CD14-positive monocyte (primary cell): ENCODE data around the gene ZNF771. TPM values are rescaled to one million over a fixed set of nuclear protein-coding genes. Genes with fewer than 3 reads are reported as not detected.

Experiments used
- DNase-seq, 3 donors: peaks; one replicate each; pipeline ENCODE4 v3.0.0-alpha.2; 2011 to 2022
- H2AFZ ChIP-seq: 2 replicates; pipeline ENCODE4 v1.6.0; 2012; ENCODE audit warnings: mild to moderate bottlenecking, low read depth, low read length, inconsistent platforms; ENCODE audit not compliant: insufficient read depth, poor library complexity, severe bottlenecking
- H3K27ac ChIP-seq, 2 donors: 1 replicate in 1 of 2; 2 replicates in 1 of 2; pipeline ENCODE4 v1.5.1; 2012 to 2013; ENCODE audit warnings: low read length in 2 of 2, control low read depth in 1 of 2, inconsistent platforms in 1 of 2, low read depth in 1 of 2, mild to moderate bottlenecking in 1 of 2
- H3K27me3 ChIP-seq, 2 donors: one replicate each; pipeline versions ENCODE4 v1.6.0 to v1.6.1; 2011 to 2013; ENCODE audit warnings: low read length in 2 of 2; ENCODE audit not compliant: control insufficient read depth in 2 of 2, insufficient read depth in 2 of 2
- H3K36me3 ChIP-seq, 2 donors: replicated peaks in 1 of 2; 1 replicate in 1 of 2; 2 replicates in 1 of 2; pipeline versions ENCODE4 v1.5.1 to v1.6.1; 2012 to 2013; ENCODE audit warnings: low read length in 2 of 2, control low read depth in 1 of 2, inconsistent platforms in 1 of 2, mild to moderate bottlenecking in 1 of 2; ENCODE audit not compliant: insufficient read depth in 2 of 2, control insufficient read depth in 1 of 2
- H3K4me1 ChIP-seq, 2 donors: 1 replicate in 1 of 2; 2 replicates in 1 of 2; pipeline versions ENCODE4 v1.5.1 to v1.6.1; 2012 to 2013; ENCODE audit warnings: low read length in 2 of 2, control low read depth in 1 of 2, inconsistent platforms in 1 of 2, mild to moderate bottlenecking in 1 of 2, moderate library complexity in 1 of 2; ENCODE audit not compliant: insufficient read depth in 2 of 2, control insufficient read depth in 1 of 2
- H3K4me2 ChIP-seq: replicated peaks from 2 replicates; pipeline ENCODE3; 2012; ENCODE audit warnings: low read length, moderate library complexity, mild to moderate bottlenecking; ENCODE audit not compliant: poor library complexity, severe bottlenecking; ENCODE audit errors: extremely low read depth
- H3K4me3 ChIP-seq, 3 experiments: fragments of 200-600 bp in 1 of 3; sonication (generic) in 1 of 3; replicated peaks in 1 of 3; 1 replicate in 2 of 3; 2 replicates in 1 of 3; pipeline ENCODE4 v1.5.1; 2011 to 2013; ENCODE audit warnings: low read length in 3 of 3, mild to moderate bottlenecking in 3 of 3, control low read depth in 2 of 3, low read depth in 2 of 3, inconsistent platforms in 1 of 3, moderate library complexity in 1 of 3
- H3K79me2 ChIP-seq: 2 replicates; pipeline ENCODE4 v1.6.0; 2012; ENCODE audit warnings: mild to moderate bottlenecking, control low read depth, inconsistent platforms, low read length, moderate library complexity; ENCODE audit not compliant: insufficient read depth
- H3K9ac ChIP-seq: 2 replicates; pipeline ENCODE4 v1.6.0; 2017; ENCODE audit warnings: low read length, mild to moderate bottlenecking; ENCODE audit not compliant: insufficient read depth, poor library complexity, severe bottlenecking
- H3K9me3 ChIP-seq, 2 donors: replicated peaks in 1 of 2; 1 replicate in 1 of 2; 2 replicates in 1 of 2; pipeline versions ENCODE4 v1.5.1 to v1.6.1; 2012 to 2013; ENCODE audit warnings: low read length in 2 of 2, control low read depth in 1 of 2; ENCODE audit not compliant: control insufficient read depth in 1 of 2, insufficient read depth in 1 of 2
- H4K20me1 ChIP-seq: 2 replicates; pipeline ENCODE4 v1.6.0; 2012; ENCODE audit warnings: mild to moderate bottlenecking, low read length, control low read depth, moderate library complexity; ENCODE audit not compliant: insufficient read depth
- H3K27ac Mint-ChIP-seq, 7 donors: one replicate each; pipeline ENCODE4 v1.8.0; 2020; ENCODE audit warnings: mild to moderate bottlenecking in 7 of 7, mixed read lengths in 7 of 7, moderate library complexity in 6 of 7, inconsistent platforms in 2 of 7
- H3K27me3 Mint-ChIP-seq, 3 donors: one replicate each; pipeline ENCODE4 v1.8.0; 2021 to 2022; ENCODE audit warnings: low read depth in 3 of 3, mild to moderate bottlenecking in 3 of 3, mixed read lengths in 3 of 3, moderate library complexity in 3 of 3, inconsistent platforms in 1 of 3
- H3K36me3 Mint-ChIP-seq, 2 donors: one replicate each; pipeline ENCODE4 v1.8.0; 2020; ENCODE audit warnings: mixed read lengths in 2 of 2, inconsistent platforms in 1 of 2, mild to moderate bottlenecking in 1 of 2
- H3K4me1 Mint-ChIP-seq: one replicate; pipeline ENCODE4 v1.8.0; 2020; ENCODE audit warnings: mild to moderate bottlenecking, mixed read lengths
- H3K4me3 Mint-ChIP-seq, 2 donors: one replicate each; pipeline ENCODE4 v1.8.0; 2020; ENCODE audit warnings: mild to moderate bottlenecking in 2 of 2, mixed read lengths in 2 of 2, moderate library complexity in 1 of 2
- H3K9me3 Mint-ChIP-seq, 7 donors: one replicate each; pipeline ENCODE4 v1.8.0; 2020 to 2022; ENCODE audit warnings: mixed read lengths in 7 of 7, mild to moderate bottlenecking in 6 of 7, moderate library complexity in 6 of 7, inconsistent platforms in 2 of 7
- WGBS: methylation state at CpG from one replicate; pipeline ENCODE4 v1.1.5; 2013; ENCODE audit warnings: missing lambda C conversion rate; ENCODE audit not compliant: insufficient coverage; 5-methylcytosine and 5-hydroxymethylcytosine counted together
- intact Hi-C, 2 donors: fragments of 100-400 bp; cut with micrococcal nuclease; formaldehyde crosslinking; loops; one replicate each; pipeline versions ENCODE4 v1.15.0 to v1.15.1; 2023
- polyA plus RNA-seq, 3 donors: library from polyadenylated mRNA; depleted of rRNA in 1 of 3; unstranded in 2 of 3; stranded (reverse) in 1 of 3; fragments of 300-500 nt in 2 of 3; fragments of >200 nt in 1 of 3; fragmentation: Illumina TruSeq in 2 of 3; gene quantifications; 1 replicate in 2 of 3; 2 replicates in 1 of 3; pipeline ENCODE4 v1.2.3, GENCODE V29; 2012 to 2021
- TF ChIP-seq, protein P1 (sequence below): fragments of 200-600 bp; IDR thresholded peaks from one replicate; pipeline ENCODE4 v1.8.0; 2022; ENCODE audit warnings: antibody characterized with exemption, mild to moderate bottlenecking

Gene ZNF771
- polyA plus RNA-seq, 3 donors: 0.39 to 0.68 (median 0.51) TPM

DNA sequence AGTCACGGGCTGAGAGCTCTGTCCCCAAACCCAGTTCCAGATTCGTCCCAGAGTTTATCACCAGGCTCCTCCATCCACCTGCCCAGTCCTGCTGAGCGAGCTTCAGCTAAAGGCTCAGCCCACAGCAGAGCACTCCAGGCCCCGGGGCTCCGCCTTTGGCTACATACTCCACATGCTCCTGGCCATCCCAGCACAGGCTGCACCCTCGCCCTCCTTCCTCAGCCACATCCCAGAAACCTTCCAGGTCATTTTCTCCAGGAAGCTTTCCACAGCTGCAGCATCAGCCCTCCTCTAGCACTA, 47.6 kb upstream of the ZNF771 start:
- H3K4me3 Mint-ChIP-seq: no peak overlapping the region
- intact Hi-C loops: loop anchor here in 1 of 2 donors (10.0 kb wide), 1 partner anchor 45 kb away; the partner anchor contains the start of gene ZNF771
- H3K27ac Mint-ChIP-seq: peak overlapping the region in 3 of 7 donors; percentile 21 to 80 (median 49)

DNA sequence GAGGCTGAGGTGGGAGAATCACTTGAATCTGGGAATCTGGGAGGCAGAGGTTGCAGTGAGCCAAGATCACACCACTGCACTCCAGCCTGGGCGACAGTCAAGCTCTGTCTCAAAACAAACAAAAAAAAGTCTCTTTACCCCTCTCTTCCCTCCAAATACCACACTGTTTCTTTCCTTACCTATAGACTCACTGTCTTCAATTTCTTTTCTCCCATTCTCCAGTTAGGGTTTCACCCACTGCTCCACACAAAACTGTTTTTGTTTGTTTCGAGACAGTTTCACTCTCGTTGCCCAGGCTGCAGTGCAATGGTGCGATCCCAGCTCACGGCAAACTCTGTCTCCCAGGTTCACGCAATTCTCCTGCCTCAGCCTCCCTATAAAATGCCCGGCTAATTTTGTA, 46.2 kb upstream of the ZNF771 start:
- Histone ChIP-seq H3K4me2 (no peak overlapping the region), H3K27ac (no peak overlapping the region), H3K4me1 (peaks cover 9 to 13% of the 10 kb centered on the region in 2 donors), H2AFZ (no peak overlapping the region), H3K36me3 (peaks cover 76 to 91% of the 10 kb centered on the region in 2 donors), H3K9ac (no peak overlapping the region), H3K27me3 (no peaks in the 10 kb centered on the region), H3K79me2 (peaks cover 80% of the 10 kb centered on the region), H3K4me3 (no peak overlapping the region), H4K20me1 (peaks cover 92% of the 10 kb centered on the region), H3K9me3 (no peaks in the 10 kb centered on the region)
- intact Hi-C loops: no loop called here
- no peak for DNase-seq
- Mint-ChIP-seq H3K4me1 (peaks cover 20% of the 10 kb centered on the region), H3K27me3 (no peaks in the 10 kb centered on the region), H3K27ac (peak overlapping the region in 1 of 7 donors; percentile 73), H3K4me3 (no peak overlapping the region), H3K9me3 (no peaks in the 10 kb centered on the region), H3K36me3 (peaks cover 75 to 91% of the 10 kb centered on the region in 2 donors)
- TF ChIP-seq, protein P1, sequence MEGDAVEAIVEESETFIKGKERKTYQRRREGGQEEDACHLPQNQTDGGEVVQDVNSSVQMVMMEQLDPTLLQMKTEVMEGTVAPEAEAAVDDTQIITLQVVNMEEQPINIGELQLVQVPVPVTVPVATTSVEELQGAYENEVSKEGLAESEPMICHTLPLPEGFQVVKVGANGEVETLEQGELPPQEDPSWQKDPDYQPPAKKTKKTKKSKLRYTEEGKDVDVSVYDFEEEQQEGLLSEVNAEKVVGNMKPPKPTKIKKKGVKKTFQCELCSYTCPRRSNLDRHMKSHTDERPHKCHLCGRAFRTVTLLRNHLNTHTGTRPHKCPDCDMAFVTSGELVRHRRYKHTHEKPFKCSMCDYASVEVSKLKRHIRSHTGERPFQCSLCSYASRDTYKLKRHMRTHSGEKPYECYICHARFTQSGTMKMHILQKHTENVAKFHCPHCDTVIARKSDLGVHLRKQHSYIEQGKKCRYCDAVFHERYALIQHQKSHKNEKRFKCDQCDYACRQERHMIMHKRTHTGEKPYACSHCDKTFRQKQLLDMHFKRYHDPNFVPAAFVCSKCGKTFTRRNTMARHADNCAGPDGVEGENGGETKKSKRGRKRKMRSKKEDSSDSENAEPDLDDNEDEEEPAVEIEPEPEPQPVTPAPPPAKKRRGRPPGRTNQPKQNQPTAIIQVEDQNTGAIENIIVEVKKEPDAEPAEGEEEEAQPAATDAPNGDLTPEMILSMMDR: no peak
- 100% methylated on average over 3 of the region's 7 CpGs for WGBS

More for the DNA sequence above, 47.6 kb upstream of the ZNF771 start:
- peaks cover 65 to 79% of the 10 kb centered on the region in 2 donors for H3K36me3 ChIP-seq
- peaks cover 74% of the 10 kb centered on the region for H3K79me2 ChIP-seq
- no peaks in the 10 kb centered on the region for H3K9me3 Mint-ChIP-seq
- H3K4me2 ChIP-seq: no peak overlapping the region
- H3K4me1 ChIP-seq: peaks cover 15 to 23% of the 10 kb centered on the region in 2 donors
- DNase-seq: no peak
- no peak overlapping the region for H3K4me3 ChIP-seq
- H2AFZ ChIP-seq: no peak overlapping the region
- H4K20me1 ChIP-seq: peaks cover 79% of the 10 kb centered on the region
- peaks cover 21% of the 10 kb centered on the region for H3K4me1 Mint-ChIP-seq
- H3K9me3 ChIP-seq: no peaks in the 10 kb centered on the region
- H3K36me3 Mint-ChIP-seq: peaks cover 65 to 79% of the 10 kb centered on the region in 2 donors
- 98% methylated on average over 5 of the region's 6 CpGs for WGBS
- peak overlapping the region in 1 of 2 donors; percentile 12 for H3K27ac ChIP-seq
- TF ChIP-seq, protein P1: no peak
- no peaks in the 10 kb centered on the region for H3K27me3 ChIP-seq
- H3K27me3 Mint-ChIP-seq: peaks cover 0 to 1% (median 0%) of the 10 kb centered on the region in 3 donors
- no peak overlapping the region for H3K9ac ChIP-seq
